ENCODE measurements around the gene AAR2.

Gene AAR2

DNA sequence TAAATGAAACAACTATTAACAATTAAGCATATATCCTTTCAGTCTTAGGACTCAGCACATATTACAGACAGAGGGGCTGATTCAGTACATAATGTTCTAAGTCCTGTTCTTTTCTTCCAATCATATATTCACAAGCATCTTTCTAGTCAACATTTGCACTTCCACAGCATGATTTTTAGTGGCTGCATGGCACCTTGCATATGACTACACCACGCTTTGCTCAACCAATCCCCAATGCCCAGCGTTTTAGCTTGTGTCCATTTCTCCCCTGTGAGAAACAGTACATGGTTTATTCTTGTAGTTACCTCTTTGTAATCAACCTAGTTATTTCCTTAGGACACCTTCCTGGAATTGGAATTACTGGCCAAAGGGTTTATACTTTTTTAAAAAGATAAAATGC is 33.2 kb downstream of the AAR2 start:
- TF ChIP-seq, protein P1, sequence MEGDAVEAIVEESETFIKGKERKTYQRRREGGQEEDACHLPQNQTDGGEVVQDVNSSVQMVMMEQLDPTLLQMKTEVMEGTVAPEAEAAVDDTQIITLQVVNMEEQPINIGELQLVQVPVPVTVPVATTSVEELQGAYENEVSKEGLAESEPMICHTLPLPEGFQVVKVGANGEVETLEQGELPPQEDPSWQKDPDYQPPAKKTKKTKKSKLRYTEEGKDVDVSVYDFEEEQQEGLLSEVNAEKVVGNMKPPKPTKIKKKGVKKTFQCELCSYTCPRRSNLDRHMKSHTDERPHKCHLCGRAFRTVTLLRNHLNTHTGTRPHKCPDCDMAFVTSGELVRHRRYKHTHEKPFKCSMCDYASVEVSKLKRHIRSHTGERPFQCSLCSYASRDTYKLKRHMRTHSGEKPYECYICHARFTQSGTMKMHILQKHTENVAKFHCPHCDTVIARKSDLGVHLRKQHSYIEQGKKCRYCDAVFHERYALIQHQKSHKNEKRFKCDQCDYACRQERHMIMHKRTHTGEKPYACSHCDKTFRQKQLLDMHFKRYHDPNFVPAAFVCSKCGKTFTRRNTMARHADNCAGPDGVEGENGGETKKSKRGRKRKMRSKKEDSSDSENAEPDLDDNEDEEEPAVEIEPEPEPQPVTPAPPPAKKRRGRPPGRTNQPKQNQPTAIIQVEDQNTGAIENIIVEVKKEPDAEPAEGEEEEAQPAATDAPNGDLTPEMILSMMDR (IDR thresholded peaks at IDR 0.05; ENCODE audit: unreplicated experiment in 3 of 3) = no peak
- Mint-ChIP-seq H3K27me3 (ENCODE audit: low read depth) (peaks cover 3% of the 10 kb centered on the region), H3K36me3 (ENCODE audit: low read depth) (no peaks in the 10 kb centered on the region), H3K4me3 (no peak overlapping the region), H3K4me1 (peaks cover 23% of the 10 kb centered on the region), H3K9me3 (no peaks in the 10 kb centered on the region), H3K27ac (no peak overlapping the region)

DNA sequence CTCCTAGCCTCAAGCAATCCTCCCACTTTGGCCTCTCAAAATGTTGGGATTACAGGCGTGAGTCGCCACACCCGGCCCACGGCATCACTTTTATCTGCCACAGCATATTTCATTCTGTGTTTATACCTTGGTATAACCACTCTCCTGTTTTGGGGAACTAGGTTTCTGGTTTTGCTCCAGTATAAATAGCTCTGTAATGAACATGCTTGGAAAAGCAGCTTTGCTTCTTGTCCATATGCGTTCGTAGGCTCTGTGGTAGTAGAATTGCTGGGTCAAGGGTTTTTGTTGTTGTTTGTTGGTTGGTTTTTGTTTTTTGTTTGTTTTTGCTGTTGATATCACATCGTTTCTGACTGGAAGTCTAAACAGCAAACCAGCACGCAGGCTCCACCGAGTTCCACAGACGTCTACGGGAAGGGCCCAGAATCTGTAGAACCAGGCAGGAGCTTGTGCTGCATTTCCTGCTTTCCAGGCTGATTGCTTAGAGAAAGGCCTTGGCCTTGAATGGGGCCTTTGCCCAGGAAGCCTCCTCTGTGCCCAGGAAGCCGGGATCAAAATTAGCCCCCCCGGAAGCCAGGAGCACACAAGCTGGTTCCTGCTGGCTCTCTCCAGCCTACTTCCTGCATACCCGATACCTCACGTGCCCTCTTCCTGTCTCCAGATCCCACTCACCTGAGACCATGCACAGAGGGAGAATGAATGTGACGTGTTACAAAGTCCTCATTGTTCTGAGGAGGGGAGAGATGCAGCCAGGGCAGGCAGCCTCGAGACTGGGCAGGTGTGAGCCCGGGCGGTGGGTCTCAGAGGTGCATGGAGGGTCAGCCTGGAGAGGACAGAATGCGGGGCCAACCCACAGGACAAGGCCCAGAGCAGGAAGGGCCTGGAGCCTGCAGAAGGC is 34.7 kb downstream of the AAR2 start:
- TF ChIP-seq, protein P1 (IDR thresholded peaks at IDR 0.05; ENCODE audit: unreplicated experiment in 3 of 3) = no peak
- Mint-ChIP-seq H3K9me3 (no peaks in the 10 kb centered on the region), H3K4me1 (peaks cover 27% of the 10 kb centered on the region), H3K27me3 (ENCODE audit: low read depth) (peaks cover 5% of the 10 kb centered on the region), H3K4me3 (no peak overlapping the region), H3K27ac (peak overlapping the region in 1 of 3 experiments; percentile 16), H3K36me3 (ENCODE audit: low read depth) (no peaks in the 10 kb centered on the region)

DNA sequence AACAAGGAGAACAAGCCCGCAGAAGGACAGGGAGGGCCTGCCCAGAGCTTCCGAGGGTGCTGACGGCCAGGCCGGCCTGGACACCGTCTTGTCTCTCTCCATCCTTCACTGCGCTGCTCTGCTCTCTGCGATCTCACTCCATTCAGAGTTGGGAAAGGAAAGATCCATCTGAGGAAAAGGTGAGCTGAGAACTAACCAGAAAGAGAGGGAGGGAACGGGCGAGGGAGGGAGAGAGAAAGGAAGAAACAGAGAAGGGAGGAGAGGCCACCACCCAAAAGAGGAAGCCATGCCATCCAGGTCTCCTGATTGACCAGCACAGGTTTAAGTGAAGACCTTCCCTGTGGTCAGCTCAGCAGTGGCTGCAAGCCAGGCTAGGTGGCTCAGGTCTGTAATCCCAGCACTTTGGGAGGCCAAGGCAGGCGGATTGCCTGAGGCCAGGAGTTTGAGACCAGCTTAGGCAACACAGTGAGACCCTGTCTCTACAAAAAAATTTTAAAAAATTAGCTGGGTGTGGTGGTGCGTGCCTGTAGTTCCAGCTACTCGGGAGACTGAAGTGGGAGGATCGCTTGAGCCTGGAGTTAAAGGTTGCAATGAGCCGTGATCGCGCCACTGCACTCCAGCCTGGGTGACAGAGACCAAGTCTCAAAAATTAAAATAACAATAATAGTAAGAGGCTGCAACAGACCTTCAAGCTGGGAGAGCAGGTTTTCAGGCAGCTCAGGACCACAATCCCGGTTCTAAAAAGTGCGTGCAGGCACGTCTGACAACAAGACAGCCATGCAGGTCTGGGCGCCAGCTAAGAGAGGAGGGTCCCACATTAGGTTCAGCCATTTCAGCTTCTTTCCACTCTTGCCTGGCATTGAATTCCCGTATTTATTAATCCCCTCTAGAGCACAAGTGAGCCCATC is 35.6 kb downstream of the AAR2 start:
- peaks cover 5% of the 10 kb centered on the region for H3K27me3 Mint-ChIP-seq (ENCODE audit: low read depth)
- no peaks in the 10 kb centered on the region for H3K36me3 Mint-ChIP-seq (ENCODE audit: low read depth)
- no peaks in the 10 kb centered on the region for H3K9me3 Mint-ChIP-seq
- no peak overlapping the region for H3K4me3 Mint-ChIP-seq
- H3K27ac Mint-ChIP-seq = no peak overlapping the region
- TF ChIP-seq, protein P1 (IDR thresholded peaks at IDR 0.05; ENCODE audit: unreplicated experiment in 3 of 3) = no peak
- H3K4me1 Mint-ChIP-seq = peaks cover 27% of the 10 kb centered on the region

DNA sequence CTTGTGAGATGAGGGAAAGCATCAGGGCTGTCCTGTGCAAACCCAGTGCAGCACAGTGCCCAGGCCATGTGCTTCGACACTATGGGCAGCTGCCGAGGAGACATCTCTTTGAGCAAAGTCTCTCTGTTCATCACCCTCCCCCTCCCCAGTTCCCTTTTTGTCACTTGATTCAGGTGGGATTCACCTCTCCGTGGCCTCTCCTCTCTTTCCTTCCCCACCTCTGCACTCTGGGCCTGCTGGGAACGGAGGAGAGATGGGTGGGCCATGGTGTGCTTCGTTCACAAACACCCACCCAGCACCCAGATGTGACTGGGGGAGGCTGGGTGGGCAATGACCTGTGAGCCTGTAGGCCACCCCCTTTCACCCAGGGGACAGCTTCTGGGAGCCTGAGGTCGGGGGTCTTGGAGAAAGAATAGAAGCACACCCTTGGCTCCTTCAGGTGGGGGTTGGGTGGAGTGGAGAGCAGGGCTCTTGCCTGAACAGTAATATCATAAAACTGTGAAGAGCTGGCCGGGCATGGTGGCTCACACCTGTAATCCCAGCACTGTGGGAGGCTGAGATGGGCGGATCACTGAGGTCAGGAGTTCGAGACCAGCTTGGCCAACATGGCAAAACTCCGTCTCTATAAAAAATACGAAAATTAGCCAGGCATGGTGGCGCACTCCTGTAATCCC is 36.4 kb downstream of the AAR2 start:
- peaks cover 10% of the 10 kb centered on the region for H3K27me3 Mint-ChIP-seq (ENCODE audit: low read depth)

DNA sequence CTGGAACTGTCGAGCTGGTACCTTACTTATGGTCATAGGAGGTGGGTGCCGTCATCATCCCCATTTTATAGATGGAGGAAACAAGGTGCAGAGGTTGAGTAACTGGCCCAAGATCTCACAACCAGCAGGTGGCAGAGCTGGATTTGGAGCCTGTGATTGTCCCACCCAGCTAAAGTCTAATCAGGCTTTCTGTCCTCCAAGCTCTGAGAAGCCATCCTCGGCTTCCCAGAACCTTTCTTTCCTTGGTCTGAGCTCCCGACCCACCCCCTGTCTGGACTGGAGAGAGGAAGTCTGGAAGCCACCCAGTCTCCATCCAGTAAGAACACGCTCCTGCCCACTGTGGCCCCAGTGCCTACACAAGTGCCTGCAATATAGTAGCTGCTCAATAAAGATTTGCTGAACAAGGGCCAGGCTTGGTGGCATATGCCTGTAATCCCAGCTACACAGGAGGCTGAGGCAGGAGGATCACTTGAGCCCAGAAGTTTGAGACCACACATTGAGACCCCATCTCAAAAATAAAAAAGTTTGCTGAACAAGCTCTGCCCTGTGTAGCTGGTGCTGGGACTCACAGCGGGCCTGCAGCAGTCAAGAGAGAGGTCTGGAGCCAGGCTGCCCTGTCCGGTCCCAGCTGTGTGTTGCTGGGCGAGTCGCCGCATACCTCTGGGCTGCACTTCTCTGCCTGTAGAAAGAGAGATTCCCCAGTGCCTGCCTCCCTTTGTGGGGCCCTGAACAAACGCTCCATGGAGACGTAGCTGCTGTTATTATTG is 37.3 kb downstream of the AAR2 start:
- Mint-ChIP-seq H3K27ac (no peak overlapping the region), H3K27me3 (ENCODE audit: low read depth) (peaks cover 15% of the 10 kb centered on the region), H3K36me3 (ENCODE audit: low read depth) (no peaks in the 10 kb centered on the region), H3K4me3 (no peak overlapping the region), H3K9me3 (no peaks in the 10 kb centered on the region), H3K4me1 (peaks cover 14% of the 10 kb centered on the region)
- TF ChIP-seq, protein P1 (IDR thresholded peaks at IDR 0.05; ENCODE audit: unreplicated experiment in 3 of 3) = no peak

More for the DNA sequence above, 36.4 kb downstream of the AAR2 start:
- peaks cover 23% of the 10 kb centered on the region for H3K4me1 Mint-ChIP-seq
- TF ChIP-seq, protein P1 (IDR thresholded peaks at IDR 0.05; ENCODE audit: unreplicated experiment in 3 of 3) = no peak
- no peak overlapping the region for H3K27ac Mint-ChIP-seq
- no peaks in the 10 kb centered on the region for H3K36me3 Mint-ChIP-seq (ENCODE audit: low read depth)
- no peaks in the 10 kb centered on the region for H3K9me3 Mint-ChIP-seq
- no peak overlapping the region for H3K4me3 Mint-ChIP-seq
